Brain pericyte (primary cell): ENCODE results near the gene AHCYL2.
A peak's percentile ranks its signal among the peaks of the same experiment; 100 is the strongest.

ENCODE experiments used
- DNase-seq: peaks from one replicate; pipeline ENCODE4 v3.0.0-alpha.2; 2012; ENCODE audit warnings: low read depth, low spot score

The AHCYL2 gene

DNA sequence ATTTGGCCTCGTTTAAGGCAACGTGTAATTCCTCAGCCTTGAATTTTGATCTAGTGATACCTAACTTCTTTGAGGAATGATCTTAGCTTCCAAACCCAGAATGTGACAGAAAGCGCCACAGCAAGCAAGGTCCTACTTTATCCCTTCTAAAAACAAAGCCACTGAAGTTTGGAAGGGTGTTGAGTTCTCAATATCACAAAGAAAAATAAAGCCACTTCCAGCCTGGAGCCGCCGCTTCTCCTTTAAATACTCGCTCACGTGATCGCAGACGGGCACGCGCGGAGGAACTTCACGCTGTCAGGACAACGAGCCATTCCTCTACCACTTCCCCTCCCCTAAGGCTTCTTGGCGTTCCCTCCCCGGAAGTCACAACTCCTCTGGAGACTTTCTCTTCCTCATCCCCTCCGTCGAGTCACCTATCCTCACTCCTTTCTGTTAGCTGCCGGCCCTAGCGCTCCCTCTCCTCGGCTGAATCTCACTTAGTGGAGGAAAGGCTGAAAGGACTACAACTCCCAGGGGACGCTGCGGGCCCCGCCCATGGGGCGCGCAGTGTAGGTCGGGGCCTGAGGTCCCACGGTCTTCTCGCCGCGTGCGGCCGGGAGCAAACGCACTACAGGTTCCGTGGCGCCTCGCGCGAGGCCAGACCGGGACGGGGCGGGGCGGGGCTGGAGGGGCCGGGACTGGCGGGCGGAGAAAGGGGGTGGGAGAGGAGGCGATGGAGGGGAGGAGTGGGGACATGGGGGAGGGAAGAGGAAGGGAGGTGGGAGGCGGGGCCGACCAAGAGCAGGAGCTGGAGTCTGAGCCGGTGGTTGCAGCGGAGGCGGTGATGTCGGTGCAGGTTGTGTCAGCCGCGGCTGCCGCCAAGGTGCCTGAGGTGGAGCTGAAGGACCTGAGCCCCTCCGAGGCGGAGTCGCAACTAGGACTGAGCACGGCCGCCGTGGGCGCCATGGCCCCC is at the start of gene AHCYL2:
TSS of gene AHCYL2 (plus strand) at position 780 of the 955 bp plus-strand sequence.
- DNase-seq = peak; percentile 94

DNA sequence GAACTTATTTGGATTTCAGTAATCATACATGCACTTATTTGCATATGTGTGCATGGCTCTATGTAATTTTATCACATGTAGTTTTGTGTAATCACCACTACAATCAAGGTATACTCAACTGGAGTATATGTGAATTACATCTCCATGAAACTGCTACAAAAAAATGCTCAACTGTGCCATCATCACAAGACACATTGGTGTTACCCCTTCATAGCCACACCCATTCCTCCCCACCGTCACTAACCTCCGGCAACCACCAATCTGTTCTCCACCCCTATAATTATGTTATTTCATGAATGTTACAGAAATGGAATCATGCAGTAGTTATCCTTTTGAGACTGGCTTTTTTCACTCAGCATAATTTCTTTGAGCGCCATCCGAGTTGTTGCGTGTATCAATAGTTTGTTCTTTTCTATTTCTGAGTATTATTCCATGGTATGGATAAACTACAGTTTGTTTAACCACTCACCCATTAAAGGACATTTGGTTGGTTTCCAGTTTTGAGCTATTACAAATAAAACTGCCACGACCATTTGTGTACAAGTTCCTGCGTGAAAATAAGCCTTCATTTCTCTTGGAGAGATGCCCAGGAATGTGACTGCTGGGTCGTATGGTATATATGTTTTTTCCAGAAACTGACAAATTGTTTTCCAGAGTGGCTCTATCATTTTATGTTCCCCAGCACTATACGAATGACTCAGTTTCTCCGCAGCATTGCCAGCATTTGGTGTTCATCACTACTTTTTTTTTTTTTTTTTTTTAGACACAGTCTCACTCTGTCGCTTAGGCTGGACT is 47.7 kb upstream of the AHCYL2 start:
- DNase-seq = no peak

DNA sequence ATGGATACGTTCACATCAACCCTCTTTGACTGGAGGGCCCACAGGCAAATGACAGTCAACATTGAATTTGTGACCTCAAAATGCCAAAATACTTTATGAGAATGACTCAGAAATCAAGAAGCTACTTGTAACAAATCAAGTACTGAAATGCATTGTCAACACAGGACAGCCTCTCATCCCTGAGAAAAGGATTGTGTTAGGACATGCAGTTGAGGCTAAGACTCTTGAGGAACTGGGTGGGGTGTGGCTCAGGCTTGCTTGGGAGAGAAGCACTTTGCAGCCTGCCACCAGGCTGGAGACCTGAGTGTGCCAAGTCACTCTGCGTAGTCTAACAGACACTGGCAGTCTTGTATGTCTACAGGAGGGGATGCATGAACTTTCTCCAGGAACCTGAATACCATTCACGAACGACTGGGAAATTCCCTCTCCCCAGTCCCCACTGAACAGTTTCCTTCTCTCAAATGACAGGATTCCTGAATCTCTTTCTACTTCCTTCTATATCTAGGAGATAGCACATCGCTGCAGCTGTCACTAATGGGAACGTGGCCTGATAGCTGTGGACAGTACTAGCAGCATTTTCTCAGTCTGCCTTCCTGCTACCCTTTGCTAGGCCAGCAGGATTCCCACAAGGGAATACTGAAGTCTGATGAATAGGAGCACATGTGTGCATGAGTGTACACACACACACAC is 39.7 kb upstream of the AHCYL2 start:
- DNase-seq = no peak

DNA sequence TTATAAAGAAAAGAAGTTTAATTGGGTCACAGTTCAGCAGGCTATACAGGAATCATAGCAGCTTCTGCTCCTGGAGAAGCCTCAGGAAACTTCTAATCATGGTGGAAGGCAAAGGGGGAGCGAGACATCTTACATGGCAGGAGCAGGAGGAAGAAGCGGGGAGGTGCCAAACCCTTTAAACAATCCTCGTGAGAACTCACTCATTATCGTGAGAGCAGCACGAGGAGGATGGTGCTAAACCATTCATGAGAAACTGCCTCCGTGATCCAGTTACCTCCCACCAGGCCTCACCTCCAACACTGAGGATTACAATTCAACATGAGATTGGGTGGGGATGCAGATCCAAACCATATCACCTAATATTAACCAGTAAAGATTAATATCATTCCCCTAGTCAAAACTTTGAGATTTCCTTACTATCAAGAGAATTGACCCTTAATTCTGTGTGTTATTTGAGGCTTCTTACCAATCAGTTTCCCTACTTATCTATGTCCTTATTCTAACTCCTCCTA is 38.0 kb upstream of the AHCYL2 start:
- DNase-seq = no peak

DNA sequence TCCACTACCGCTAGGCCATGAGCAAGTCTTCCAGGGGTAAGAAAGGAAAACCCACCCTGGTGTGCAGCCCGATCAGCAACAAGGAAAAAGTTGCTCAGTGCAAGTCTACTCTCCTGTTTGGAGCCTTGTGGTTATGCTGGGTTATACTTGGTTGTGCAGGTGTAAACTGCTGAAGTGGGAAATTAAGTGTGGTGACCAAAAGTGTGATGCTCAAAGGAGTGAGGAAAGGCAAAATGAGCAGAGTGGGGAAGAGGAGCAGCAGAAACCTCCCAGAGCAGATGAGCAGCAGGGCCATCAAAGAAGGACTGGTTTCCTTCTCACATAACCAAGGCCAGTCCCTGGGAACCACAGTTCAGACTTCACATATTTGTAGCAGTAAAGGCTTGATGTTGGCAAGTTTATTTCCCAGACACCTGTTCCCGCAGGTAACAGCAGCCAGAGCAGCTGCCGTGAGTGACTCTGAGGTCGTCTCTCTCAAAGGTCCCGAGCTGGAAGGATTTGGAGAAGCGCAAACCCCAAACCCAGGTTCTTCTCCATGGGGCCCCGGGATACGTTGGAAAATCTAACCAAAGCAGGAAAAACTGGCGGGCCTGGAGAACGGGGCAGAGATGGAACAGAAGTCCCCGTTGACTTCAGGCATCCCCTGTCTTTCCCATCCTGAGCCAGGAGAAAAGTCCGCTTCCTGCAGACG is 37.0 kb upstream of the AHCYL2 start:
- DNase-seq = no peak

DNA sequence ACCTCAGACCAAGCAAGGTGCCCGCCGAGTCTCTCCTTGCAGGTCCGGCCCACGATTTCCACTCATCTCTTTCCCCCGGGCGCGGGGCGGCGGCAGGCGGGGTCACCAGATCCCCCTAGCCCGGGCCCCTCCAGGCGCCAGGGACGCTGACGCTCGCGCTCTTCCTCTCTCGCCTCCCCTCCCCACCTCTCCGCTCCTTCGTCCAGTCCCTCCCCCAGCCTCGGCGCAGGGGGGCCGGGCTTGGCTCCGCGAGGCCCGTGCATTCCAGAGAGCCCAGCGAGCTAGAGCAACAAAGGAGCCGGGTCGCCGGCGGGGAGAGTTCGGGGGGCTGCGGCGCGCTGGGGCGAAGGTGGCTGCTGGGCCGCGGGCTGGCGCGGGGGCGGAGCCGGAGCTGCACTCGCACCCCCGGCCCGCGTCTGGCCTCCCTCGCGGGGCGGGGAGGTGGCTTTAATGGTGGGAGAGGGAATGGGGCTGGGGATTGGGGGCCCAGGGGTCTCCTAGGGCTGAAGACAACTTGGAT is 36.4 kb upstream of the AHCYL2 start, which contains the start of gene SMO:
TSS of gene SMO (plus strand) at position 262 of the 520 bp plus-strand sequence. CDS start 519 bp downstream, outside the sequence.
- DNase-seq = no peak

DNA sequence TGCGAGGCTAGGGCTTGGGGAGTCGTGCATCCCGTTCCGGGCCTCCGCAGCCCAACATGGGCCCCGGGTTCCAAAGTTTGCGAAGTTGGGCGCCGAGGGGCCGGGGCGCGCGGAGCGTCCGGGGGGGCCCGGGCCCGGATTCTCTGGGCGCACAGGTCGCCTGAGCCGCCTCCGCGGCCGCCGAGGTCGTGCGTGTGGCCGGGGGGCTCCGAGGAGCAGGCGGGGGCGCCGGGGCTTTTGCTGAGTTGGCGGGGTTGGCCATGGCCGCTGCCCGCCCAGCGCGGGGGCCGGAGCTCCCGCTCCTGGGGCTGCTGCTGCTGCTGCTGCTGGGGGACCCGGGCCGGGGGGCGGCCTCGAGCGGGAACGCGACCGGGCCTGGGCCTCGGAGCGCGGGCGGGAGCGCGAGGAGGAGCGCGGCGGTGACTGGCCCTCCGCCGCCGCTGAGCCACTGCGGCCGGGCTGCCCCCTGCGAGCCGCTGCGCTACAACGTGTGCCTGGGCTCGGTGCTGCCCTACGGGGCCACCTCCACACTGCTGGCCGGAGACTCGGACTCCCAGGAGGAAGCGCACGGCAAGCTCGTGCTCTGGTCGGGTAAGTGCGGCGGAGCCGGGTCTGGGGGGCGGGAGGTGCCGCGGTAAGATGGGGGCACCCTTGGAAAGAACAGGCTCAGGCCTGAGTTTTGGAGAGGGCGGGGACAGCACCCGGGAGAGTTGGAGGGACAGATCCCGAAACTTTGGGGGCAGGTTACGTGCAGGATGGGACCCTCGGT is 35.8 kb upstream of the AHCYL2 start:
- DNase-seq = no peak

DNA sequence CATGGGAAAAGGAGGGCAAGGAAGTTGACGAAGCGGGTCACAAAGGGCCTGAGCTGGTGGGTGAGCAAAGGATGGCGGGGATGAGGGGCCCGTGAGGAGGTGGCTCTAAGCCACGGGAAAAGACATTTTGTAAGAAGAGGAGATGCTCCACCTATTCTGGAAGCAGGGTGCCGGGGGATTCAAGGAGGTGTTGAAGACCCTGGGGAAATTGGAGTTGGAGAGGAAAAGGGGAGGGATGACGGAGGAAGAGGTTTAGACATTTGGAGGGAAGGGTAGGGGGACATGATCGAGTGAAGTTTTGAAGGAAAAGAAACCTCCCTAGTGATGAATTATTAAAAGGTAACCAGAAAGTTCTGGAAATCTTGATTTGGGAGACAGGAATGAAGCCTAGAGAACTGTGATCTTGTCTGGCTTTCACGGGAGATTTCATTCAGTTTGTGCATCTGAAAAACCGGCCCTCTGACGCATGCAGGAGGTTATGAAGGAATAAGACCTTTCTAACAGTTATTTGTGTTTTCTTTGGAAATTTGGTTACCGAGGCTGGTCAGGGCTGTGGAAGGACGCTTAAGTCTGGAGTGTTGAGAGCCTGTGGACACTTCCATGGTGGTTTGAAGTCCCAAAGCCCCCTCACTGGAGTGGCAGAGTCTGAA is 35.0 kb upstream of the AHCYL2 start:
- no peak for DNase-seq

DNA sequence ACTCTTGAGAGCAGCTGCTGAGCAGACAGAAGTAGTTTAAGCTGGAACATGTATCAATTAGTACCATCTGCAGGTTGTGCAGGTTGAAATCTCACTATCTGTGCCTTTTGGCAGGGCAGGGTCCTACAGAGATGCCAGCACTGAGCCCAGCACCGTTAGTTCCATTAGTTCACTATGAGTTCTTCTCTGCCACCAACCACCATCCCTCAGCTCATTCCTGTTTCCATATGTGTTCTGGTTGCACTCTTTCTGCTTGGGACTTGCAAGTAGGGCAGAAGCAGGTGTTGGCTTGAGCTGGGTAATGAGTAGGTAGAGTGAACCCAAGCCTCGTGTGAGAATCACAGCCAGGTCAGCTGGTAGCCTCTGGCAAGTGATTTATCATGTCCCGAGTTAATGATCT is 33.6 kb upstream of the AHCYL2 start:
- DNase-seq = no peak

DNA sequence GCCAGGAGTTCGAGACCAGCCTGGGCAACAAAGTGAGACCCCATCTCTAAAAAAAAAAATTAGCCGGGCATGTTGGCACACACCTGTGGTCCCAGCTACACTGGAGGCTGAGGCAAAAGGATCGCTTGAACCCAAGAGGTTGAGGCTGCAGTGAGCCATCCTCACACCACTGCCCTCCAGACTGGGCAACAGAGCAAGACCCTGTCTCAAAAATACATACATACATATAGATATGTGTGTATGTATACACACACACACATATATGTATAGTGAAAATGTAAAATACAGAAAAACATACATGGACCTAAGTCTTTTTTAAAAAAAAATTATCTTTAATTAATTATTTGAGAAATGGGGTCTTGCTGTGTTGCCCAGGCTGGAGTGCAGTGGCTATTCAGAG is 30.9 kb upstream of the AHCYL2 start:
- DNase-seq = no peak

DNA sequence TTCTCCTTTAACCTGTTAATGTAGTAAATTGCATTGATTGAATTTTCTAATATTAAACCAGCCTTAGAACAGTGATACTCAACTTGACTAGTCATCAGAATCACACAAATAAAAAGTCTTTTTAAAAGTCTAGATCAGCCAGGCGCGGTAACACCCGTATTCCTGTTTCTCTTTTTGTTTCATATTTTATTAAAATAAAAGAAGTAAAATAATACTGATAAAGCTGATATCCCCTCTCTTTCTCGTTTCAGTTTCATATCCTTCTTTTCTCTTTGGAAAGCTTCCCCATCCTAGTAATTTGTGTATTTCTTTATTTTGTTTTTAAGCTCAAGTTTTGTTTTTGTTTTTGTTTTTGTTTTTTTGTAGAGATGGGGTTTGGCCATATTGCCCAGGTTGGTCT is 27.1 kb upstream of the AHCYL2 start:
- DNase-seq = no peak

DNA sequence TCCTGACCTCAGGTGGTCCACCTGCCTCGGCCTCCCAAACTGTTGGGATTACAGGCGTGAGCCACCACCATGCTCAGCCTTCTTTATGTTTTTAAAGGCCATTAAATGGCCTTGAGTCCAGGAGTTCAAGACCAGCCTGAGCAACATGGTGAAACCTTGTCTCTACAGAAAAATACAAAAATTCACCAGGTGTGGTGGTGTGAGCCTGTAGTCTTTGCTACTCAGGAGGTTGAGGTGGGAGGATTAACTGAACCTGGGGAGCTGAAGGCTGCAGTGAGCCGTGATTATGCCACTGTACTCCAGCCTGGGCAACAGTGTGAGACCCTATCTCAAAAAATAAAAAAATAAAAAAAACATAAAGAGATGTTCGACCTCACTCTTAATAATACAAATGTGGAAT is 25.4 kb upstream of the AHCYL2 start:
- no peak for DNase-seq

DNA sequence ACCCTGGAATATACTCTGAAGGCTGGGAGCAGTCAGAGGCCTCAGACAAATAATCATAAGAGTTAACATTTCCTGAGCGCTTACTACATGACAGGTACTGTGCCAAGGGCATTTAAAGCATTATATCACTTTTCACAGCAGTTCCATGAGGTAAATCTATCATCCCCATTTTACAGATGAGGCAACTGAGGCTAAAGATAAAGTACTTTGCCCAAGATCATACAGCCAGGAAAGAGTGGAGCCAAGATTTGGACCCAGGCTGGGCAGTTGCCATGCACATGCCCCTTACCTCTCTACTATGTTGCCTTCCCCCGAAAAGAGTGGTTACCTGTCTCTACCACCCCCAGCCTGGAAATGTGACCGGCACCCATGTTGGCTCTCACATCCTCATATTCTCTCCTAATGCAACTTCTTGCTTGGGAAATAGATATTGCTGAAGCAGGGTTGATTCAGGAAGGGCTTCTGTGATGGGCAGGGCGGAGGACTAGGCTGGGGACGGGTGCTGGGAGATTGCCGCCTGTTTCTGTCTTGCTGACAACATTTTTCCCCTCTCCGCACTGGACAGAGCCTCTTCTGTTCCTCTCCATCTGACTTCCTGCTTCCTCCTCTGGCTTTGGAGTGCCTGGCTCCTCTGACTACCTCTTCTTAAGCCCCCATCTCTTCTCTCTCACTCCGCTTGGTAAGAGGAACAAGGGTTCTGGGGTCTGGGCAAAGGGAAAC is 22.6 kb upstream of the AHCYL2 start:
- no peak for DNase-seq

DNA sequence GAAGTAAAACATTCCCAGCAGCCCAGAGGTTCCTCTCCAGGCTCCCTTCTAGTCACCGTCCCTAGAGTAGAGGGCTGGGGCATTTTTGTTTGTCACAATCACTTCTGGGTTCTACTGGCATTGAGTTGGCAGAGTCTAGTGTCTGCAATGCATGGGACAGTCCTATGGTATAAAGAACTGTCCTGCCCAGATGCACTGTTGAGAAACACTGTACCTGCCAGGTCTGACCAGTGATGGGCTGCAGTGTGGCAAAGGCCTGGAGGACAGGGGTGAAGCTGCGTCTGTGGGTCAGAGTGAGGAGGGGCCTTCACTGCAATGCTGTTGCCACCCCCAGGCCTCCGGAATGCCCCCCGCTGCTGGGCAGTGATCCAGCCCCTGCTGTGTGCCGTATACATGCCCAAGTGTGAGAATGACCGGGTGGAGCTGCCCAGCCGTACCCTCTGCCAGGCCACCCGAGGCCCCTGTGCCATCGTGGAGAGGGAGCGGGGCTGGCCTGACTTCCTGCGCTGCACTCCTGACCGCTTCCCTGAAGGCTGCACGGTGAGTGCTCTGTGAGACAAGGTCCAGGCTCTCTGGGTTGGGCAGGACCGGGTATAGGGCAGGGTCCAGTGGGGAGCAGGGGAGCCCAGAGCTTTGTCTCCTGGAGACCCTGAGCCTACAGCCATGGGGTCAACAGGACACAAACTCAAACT is 21.6 kb upstream of the AHCYL2 start:
- no peak for DNase-seq

DNA sequence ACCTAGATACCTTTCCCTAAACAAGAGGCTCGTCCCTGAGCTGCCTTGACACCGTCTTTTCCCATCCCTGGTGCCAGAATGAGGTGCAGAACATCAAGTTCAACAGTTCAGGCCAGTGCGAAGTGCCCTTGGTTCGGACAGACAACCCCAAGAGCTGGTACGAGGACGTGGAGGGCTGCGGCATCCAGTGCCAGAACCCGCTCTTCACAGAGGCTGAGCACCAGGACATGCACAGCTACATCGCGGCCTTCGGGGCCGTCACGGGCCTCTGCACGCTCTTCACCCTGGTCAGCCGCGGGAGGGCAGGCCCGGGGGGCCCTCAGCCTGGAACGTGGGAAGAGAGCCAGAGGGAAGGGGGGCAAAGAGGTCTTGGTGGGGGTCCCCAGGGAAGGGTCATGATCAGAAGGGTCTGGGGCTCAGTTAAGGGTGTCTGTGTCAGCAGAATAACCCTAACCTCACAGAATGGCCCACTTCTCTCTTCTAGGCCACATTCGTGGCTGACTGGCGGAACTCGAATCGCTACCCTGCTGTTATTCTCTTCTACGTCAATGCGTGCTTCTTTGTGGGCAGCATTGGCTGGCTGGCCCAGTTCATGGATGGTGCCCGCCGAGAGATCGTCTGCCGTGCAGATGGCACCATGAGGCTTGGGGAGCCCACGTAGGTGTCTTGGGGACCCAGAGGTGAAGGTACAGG is 19.6 kb upstream of the AHCYL2 start:
- no peak for DNase-seq

DNA sequence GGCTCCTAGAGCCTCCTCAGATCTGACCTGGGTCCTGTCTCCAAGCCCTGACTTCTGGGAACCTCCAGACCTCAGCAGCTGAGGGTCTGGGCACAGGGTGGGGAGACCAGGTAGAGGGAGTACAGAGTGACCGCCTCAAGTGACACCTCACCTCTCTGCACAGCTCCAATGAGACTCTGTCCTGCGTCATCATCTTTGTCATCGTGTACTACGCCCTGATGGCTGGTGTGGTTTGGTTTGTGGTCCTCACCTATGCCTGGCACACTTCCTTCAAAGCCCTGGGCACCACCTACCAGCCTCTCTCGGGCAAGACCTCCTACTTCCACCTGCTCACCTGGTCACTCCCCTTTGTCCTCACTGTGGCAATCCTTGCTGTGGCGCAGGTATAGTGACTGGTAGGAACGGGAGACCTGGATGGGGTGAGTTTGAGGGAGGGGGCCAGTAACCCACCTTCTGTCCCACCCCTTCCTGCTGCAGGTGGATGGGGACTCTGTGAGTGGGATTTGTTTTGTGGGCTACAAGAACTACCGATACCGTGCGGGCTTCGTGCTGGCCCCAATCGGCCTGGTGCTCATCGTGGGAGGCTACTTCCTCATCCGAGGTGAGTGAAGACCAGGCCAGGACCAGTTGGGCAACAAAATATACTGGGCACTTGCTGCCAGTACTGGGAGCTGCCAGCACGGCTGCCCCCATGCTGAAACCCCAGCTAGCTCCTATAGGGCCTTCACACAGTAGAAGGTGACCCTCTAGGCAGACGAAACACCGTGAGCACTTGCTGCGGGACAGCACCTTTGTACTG is 18.6 kb upstream of the AHCYL2 start:
- no peak for DNase-seq

DNA sequence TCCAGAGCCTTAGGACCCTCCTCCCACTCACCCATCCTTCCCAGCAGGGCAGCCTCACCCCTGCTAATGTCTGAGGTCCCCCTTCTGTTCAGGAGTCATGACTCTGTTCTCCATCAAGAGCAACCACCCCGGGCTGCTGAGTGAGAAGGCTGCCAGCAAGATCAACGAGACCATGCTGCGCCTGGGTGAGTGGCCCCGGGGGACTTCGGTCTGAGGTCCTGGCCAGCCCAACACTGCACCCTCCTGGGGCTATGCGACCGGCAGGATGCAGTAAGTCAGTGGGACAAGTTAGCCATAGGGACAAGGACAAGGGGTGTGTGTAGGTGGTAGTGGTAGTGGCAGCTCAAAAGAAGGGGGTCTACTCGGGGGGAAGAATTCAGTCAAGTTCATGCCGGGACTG is 16.2 kb upstream of the AHCYL2 start:
- no peak for DNase-seq
